T-helper 22 cell (primary cell): Measurements from ENCODE around the gene VPS52.

Experiments used
- DNase-seq: peaks from one replicate; pipeline ENCODE4 v3.0.0-alpha.2; 2020; ENCODE audit warnings: low read depth

VPS52 gene, protein sequence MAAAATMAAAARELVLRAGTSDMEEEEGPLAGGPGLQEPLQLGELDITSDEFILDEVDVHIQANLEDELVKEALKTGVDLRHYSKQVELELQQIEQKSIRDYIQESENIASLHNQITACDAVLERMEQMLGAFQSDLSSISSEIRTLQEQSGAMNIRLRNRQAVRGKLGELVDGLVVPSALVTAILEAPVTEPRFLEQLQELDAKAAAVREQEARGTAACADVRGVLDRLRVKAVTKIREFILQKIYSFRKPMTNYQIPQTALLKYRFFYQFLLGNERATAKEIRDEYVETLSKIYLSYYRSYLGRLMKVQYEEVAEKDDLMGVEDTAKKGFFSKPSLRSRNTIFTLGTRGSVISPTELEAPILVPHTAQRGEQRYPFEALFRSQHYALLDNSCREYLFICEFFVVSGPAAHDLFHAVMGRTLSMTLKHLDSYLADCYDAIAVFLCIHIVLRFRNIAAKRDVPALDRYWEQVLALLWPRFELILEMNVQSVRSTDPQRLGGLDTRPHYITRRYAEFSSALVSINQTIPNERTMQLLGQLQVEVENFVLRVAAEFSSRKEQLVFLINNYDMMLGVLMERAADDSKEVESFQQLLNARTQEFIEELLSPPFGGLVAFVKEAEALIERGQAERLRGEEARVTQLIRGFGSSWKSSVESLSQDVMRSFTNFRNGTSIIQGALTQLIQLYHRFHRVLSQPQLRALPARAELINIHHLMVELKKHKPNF

DNA sequence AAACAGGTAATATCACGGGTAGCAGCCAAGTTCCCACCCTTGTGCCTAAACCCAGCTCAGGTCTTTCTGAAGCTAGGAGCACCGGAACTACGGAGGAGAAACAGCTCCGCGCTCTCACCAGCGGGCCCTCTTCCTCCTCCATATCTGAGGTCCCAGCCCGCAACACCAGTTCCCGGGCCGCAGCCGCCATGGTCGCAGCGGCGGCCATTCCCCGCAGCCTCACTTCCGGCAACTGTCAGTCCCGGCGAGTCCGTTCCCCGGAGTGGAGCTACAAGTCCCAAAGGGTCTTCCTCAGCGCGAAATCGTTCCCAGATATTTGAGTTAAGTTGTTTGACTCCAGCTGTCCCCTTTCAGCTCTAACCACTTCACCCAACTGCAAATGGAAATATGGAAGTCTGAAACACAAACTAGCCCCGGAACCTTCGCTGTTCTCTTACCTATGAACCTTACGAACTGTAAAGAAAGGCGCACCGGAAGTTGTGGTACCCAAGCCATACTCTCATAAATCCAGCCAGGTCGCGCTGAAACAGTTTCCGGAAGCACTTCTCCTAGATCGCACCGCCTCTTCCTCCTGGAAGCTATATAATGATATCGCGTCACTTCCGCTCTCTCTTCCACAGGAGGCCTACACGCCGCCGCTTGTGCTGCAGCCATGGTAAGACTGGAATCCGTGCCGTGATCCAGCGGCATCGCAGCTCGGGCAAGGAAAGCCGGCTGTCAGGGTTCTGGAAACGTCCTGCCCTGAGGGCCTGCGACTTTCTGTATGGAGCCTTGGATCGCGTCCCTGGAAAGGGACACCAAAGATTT lies at the start of gene VPS52, which contains the start of gene RPS18:
TSS of gene VPS52 (minus strand) at position 409 of the 807 bp plus-strand sequence. CDS start at position 208, 201 bp downstream.
TSS of gene RPS18 (plus strand) at position 608 of the 807 bp plus-strand sequence. CDS start at position 653, 45 bp downstream.
- DNase-seq: peak; percentile 90

DNA sequence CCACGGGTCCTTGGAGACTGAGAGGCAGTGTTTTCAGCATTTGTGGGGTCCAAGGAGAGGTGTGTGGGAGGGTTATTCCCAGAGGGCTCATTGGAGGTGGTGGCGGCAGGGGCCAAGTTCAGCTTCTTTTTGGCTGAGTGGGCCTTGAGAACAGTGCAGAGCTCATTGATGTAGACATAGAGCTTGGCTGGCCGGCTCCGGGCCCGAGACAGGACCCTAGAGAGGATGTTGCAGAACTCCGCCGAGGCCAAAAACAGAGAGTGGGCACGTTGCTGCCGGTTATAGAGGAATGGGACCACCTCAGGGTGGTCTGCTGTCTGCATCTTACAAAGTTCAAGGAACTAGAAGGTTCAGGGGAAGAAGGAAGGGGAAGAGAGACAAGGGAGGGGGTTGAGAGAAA lies 49.6 kb upstream of the VPS52 start:
- DNase-seq: no peak

DNA sequence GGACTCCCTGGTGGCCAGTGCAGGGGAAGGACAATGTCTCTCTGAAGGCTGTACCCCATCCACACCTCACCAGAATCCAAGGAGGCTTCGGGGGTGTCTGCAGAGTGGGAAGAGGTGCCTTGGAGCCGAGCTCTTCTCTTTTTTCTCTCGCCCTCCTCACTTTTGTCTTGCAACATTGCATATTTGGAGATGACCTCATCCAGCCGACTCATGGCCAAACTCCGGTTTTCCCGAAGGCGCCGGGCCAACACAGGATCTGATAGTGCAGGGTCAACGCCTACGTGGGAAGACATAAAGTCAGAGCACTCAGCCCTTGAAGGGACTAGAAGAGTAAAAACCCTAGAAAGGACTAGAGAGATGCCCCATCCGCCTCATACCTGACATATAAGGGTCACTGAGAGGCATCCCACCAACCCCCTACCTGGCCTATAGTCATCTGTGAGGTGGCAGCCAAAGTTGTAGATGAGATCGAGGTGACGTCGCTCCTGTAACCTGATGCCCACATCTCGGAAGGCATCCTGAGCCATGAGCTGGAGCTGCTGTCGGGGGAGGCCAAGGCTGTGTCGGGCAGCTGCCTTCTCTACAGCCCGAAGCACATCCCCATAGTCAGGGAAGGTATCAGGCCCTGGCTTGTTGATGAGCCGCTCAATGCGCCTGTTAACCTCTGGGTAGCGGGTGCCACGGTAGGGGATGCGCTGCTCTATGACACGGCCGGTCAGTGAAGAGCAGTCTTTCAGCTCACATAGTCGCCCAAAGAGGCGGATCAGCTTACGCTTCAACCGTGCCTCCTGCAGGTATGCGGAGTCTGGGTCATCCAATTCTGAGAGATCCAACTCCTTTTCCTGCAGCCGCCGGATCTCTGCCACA lies 48.9 kb upstream of the VPS52 start:
- no peak for DNase-seq

DNA sequence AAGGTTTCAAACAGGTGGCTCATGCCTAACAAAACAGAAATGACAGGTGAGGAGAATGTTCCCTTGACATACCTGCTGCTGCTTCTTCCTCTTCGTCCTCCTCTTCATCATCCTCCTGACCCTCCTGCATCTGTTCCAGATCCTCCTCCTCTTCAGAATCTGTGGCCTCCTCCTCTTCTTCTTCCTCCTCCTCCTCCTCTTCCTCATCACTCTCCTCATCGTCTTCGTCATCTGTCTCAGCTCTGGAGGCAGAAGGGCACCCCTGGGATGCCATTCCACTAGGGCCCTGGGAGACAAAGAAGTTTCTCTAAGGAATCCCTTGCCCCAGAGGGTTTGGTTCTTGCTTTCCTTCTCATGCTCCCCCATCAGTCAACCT lies 48.3 kb upstream of the VPS52 start:
- DNase-seq: no peak

DNA sequence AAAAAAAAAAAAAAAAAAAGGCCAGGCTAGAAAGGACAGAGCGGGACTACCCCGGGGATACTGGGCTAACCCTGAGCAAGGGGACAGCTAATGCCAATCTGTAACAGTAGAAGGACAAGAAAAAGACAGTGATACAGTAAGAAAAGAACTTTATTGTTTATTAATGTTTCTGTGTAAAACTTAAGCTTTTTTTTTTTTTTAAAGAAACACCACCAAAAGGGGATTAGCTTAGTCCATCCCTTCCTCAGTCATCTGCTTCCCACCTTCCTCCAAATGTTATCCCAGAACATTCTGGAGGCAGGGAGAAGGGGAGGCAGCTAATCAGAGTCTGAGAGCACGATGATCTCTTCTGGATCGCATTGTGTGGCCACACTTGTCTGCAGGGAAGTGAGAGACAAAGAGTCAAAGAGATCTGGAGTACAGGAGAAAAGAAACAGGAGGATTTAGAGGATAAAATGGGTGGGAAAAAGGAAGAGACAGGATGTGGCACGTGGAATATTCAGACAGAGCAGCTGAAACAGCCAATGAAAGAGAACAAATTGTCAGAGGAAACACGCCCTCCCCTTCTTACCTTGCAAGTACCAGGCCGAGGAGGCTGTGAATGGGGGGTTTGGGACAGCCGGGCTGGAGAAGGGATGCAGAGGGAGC lies 46.9 kb upstream of the VPS52 start:
- no peak for DNase-seq

DNA sequence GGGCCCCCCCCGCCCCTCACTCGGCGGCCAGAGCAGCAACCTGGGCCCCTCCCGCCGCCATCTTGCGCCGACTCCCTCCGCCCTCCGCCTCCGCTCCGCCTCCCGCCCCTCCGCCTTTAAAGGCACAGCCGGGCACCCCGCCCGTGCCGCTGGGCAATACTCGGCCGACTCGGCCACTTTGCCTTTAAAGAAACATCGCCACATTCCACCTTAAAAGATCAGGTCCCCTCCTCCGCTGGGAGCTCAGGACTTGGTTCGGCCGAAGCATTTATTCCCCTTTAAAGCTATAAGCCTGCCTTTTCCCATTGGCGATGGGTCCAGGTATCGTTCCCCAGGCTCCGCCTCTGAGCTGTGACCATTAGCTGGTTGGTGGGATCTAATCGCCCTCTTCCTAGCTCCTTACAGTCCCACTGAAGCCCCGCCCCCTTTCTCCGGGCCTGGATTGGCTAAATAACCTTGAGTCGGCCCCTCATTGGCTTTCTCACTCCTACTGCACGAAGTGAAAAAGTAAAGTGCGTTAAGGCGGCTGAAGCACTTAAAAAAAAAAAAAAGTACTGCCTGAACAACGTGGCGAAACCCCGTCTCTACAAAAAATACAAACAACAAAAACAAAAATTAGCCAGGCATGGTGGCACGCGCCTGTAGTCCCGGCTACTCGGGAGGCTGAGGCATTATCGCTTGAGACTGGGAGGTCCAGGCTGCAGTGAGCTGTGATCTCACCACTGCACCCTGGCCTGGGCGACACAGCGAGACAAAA lies 46.2 kb upstream of the VPS52 start, which contains the start of gene ZBTB22:
TSS of gene ZBTB22 (minus strand) at position 76 of the 757 bp plus-strand sequence. CDS start 828 bp downstream, outside the sequence.
- DNase-seq: peak; percentile 93

DNA sequence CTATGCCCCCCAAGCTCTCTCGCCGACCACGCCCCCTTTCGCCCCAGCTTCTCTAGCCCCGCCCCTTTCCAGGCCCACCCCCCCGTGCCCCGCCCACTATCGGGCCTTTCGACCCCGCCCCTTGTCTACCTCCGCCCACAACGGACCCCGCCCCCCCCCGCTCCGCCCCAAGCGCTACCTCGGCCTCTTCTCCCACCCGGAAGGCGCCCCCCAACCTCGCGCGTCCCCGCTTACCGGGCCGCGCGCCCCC lies 45.7 kb upstream of the VPS52 start:
- DNase-seq: no peak

DNA sequence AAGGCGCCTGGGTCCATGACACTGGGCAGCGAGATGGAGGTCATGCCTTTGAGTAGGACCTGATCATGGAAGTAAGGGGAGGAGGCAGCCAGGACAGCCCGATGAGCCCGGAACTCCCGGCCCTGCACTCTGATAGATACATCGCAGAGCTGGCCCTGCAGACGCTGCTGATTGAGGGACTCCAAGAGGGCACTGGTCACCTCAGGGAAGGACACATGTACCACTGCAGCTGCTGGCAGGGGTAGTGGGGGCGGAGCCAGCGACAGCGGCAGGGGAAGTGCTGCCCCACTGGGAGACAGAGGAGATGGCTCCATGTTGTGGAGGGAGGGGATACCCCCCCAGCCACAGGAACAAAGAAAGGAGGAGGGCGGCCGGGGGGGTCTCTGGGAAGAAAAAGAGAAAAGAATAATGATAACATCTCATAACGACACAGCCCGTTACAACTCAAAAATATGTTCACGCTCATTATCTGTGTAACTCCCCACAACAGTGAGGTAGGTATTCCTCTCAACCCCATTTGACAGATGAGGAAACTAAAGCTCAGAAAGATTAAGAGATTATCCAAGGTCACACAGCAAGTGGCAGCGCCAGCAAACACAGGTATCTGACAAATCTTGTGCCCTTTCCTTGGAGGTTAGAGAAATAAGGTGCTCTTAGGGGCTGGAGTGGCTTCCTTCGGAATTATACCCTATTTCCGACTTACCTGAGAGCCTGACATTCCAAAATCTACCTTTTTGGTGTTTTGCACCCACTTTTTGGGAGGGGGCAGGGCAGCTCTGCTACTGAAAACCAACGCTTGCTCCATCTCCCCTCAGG lies 45.1 kb upstream of the VPS52 start:
- DNase-seq: no peak

DNA sequence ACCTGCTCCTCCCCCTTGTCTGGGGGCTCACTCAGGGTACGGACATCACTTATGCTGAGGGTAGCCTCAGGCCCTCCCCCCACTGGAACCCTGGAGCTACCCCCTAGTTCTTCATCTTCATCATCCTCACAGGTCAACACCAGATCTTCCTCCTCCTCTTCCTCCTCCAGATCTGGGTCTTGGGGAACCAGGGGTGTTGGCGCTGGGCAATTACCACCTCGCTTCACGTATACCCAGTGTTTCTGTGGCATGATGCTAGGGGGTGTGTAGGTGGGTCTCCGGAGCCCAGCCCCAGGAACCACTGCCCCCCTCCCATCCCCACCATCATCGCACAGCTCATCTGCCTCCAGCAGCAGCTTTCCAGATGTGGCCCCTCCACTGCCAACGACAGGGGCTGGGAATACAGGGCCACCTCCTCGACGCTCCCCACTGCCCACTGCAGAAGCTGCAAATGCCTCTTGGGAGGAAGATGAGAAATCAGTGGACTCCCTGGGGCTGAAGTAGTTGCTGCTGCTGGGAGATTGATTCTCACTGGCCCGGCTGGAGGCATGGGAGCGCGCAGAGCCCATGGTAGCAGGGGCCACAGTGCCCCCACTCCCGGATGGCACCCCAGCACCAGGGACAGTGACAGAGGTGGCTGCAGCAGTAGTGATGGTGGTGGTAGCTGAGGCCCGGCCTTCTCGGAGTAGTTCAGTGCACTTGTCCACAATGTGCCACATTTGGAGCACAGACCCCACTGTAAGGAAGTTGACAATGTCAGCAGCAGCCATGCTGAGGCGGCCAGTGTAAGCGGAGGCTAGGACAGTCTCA lies 44.3 kb upstream of the VPS52 start:
- DNase-seq: no peak

DNA sequence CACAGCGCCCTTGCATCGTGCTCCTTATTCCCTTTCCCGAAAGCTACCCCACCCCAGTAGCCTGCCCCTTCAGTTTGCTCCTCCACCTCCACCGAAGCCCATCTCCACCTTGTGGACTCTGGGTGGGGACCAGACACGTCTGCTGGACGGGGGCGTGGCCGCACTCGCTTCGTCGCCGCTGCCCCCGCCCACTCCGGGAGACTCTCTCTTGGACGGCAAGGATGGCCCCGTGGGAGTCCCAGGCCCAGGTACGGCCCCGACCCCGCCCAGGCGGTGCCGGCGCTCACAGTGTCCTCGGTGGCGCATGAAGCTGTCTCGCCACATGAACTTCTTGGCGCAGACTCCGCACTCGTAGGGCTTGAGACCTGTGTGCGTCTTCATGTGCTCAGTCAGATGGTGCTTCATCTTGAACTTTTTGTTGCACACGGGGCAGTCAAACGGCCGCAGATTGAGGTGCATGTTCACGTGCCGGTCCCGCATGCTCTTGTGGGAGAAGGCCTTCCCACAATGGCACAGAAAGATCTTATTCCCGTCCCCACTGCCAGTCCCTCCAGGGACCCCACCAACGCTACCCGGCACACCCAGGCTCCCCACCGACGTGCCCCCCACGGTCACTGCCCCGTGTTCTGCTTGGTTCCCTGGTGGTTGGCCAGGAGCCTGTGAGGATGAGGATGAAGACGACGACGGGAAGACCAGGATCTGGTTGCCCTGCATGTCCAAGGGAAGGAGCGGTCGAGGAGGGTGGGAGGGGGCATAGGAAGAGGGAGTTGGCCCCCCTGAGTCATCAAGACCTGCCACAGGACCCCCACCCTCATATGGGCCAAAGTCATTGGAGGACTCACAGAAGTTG lies 43.5 kb upstream of the VPS52 start:
- no peak for DNase-seq

DNA sequence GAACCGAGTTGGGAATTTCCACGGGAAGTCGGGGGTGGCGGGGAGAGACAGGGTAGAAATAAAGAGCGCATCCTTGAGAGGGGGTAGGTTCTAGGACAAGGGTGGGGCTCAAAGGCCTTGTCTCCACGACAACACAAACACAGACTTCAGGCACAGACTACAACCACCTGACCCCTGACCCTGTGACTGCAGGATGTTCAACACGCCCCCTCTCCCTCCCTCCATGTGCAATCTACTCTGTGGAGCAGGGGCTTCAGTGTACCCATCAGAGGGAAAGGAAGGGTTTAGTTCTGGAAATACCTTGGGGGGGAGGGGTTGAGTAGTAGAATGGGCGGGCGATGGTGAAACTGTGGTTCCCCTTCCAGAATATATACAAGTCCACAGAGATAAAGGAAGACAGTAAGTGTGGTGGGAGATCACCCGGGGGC lies 42.9 kb upstream of the VPS52 start:
- DNase-seq: peak; percentile 78

DNA sequence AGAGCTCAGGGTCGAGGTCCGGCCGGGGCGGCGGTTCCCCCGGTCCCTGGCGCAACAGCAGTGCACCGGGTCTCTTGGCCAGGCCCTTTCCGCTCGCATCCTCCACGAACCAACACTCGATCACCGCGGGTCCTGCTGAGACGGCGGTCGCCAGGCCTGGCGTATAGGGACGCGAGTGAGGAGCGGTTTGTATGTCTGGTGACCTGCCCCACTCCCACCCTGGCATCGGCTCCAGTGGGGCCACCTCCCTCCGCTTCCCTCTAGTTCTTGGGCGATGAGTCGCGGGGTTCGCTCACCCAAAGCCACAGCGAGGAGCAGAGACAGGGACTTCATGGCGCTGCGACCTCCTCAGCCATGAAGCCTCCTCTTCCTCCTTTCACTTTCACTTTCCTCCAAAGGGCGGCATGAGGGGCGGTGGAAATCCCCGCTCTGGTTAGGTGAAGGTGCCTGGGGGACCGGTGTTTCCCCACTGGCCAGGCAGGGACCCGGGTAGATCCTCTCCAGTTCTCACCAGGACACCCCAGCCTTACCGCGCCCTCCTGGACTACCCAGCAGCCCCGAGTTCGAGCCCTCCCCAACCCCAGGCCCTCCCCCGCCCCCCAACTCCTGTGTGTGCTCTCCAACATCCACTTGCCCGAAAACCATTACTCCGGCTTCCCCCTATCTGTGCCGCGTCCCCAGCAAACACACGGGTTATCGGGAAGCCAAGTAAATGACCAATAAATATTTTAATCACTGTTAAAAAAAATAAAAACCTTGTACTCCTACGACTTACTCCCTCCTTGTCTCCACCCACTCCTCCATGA lies 42.2 kb upstream of the VPS52 start, which contains the start of gene TAPBP:
TSS of gene TAPBP (minus strand) at position 370 of the 806 bp plus-strand sequence. CDS start at position 333, 37 bp downstream.
- DNase-seq: peak; percentile 82

DNA sequence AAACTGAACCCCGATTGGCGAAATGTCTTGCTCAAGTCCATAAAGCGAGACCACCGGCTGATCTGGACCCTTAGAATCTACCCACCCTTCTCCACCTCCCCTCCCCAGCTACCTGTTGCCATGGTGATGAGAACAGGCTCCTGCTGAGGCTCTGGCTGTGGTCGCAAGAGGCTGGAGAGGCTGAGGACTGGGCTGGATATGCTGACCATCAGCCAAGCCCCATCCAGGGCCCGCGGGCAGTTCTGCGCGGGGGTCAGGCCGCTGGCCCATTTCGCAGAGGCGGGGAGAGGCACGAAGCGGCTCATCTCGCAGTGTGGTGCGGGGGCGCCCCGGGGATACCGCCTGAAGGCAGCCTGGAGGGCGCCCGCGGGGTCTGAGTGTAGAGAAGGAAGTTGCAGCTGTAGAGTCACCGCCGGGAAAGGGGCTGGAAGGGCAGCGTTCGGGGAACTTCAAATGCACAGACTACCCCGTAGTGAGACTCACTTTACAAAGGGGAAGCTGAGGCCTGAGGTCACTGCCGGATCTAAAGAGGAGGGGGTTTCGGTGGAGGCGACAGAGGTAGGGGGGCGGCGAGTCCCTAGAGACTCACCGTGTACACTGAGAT lies 41.5 kb upstream of the VPS52 start:
- DNase-seq: no peak

DNA sequence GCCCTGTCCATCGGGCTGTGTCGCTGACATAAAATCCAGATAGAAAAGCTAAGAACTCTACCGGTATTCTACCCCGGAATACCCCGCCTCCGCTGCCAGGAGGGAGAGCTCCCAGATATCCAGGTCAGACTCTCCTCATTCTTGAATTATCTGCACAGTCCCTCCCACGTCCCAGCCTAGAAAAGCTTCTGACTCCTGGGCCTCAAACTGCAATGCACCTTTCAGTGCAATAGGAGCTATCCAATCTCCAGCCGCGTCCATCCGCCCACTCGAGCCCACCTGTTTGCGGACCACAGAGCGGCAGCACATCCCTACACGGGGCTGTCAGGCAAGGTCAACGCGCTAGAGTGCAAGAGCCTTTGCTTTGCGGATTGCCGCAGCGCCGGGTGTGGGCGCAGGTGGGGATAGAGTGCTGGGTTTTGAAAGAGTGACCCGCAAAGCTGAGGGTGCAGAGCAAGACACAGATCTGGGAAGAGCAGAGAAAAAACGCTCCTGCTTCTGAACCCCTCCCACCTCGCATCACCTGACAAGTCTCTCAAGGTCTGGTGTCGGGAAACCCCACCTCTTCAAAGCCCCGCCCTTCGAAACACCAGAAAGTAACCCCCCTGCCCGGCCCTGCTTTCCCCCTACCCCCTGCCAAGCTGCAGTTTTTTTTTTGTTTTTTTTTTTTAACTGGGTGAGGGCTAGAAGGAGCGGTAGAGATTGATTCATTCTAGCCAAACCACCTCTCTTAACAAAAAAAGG lies 40.9 kb upstream of the VPS52 start:
- DNase-seq: peak; percentile 89

DNA sequence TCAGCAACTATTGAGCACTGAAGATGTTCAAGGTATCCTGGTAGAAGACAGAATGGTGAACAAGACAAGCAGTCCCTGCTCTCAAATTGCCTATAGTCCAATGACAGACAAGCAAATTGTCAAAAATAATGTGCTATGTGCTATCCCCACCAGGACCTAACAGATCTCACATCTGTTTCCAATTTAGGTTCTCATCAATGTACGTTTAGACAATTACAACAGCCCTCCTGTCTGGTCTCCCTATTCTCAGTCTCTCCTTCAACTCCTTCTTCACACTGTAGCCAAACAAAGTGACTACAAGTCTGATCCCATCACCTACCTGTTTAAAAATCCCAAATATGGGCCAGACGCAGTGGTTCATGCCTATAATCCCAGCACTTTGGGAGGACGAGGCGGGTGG lies 34.7 kb upstream of the VPS52 start:
- no peak for DNase-seq
